ENCODE data around the gene SORCS2.

The SORCS2 gene

DNA sequence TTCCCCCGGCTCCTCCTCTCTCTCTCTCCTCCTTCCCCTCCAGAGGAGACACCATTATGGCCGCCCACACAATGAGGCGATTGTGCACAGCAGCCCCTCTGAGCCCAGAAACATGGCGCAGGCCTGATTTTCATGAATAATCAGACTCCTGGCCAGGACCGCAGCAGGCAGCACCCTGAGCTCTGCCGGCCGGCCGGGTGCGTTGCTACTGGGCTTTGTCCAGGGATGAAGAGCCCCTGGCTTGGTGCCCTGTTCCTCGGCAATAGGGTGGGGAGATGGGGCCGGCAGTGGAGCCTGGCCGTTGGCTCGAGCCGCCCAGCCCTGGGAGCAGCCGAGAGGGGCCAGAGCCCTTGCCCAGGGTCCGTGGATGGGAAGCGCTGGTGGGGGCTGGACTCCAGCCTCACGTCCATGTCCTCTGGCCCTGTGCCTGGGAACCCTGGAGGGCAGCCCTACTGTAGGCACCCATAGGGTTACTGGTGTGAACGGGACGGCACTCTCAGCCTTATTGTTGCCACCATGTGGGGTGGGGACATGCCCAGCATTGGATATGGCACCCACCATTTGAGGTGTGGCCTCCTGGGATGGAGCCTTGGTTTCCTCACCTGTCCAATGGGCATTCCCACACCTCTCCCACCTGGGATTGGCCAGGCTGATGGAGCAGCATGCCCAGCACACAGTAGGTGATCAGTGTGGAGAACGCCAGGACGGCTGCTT, 103.0 kb downstream of the SORCS2 start:
- DNase-seq = no peak

GRCh38 chr4:7295911-7296660, 103.7 kb downstream of the SORCS2 start:
- DNase-seq = no peak

DNA sequence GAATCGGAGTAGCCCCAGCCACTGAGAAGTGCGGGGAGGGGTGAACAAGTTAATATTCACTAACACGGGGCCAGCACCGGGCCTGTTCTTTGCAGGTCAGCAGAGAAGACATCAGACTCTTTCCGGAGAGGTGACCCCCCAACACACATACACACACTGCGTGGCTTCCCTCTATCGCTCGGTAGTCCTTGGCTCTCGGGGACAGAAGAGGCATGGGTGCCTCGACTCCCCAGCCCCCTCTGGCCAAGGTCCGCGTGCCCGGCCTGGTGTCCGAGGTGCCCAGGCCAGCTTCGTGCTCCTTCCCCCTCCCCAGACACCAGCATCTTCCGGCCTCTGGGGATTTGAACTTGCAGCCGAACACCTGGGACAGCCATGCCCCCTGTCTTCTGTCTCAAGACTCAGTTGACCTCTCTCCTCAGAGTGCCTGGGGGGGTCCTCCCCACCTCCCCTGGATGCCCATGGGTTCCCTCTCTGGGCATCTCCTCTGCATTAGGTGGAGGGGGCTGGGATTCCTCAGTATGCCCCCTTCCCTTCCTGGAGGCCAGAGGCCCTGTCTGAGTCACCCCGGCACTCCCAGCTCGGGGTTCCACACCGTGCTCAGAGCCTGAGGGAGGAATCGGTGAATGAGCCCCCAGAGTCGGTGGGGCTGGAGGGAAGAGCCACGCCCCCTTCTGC, 104.5 kb downstream of the SORCS2 start:
- no peak for DNase-seq

DNA sequence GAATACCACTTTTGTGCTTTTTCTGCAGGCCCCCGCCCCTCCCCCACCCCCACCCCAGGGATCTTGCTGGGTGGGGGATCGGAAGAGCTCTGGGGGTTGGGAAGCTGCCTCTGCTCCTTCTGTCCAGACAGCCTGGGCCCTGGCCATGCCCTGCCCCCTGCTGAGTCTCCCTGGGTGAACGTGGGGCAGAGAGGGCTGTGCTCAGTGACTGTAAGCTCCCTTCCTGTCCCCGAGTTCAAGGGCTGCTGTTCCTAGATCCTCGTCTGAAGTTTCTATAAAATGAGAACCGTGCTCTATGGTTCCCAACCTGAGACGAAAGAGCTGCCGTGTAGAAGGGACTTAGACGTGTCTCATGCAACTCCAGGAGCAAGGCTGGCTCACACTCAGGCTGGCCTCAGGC, 105.0 kb downstream of the SORCS2 start:
- DNase-seq = no peak

DNA sequence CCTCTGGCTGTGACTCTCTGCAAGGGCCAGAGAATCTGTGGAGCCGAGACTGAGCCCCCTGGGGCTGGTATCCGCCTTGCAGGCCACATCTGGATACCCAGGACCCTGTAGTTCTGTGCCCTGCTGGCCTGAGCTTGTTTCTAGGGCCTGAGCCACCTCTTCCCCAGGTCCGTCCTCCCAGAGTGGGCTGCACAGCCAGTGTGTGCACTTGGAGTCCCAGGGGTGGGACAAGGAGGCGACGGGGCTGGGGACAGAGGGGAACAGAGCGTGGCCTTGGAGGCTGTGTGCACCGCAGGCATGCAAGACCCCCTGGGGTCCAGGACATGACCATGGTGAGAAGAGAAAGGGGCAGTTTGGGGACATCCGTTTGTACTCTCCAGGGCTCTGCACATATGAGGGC, 105.5 kb downstream of the SORCS2 start:
- DNase-seq = no peak

- DNase-seq = no peak
Observed at GRCh38 chr4:7298619-7299009, 106.3 kb downstream of the SORCS2 start.

DNA sequence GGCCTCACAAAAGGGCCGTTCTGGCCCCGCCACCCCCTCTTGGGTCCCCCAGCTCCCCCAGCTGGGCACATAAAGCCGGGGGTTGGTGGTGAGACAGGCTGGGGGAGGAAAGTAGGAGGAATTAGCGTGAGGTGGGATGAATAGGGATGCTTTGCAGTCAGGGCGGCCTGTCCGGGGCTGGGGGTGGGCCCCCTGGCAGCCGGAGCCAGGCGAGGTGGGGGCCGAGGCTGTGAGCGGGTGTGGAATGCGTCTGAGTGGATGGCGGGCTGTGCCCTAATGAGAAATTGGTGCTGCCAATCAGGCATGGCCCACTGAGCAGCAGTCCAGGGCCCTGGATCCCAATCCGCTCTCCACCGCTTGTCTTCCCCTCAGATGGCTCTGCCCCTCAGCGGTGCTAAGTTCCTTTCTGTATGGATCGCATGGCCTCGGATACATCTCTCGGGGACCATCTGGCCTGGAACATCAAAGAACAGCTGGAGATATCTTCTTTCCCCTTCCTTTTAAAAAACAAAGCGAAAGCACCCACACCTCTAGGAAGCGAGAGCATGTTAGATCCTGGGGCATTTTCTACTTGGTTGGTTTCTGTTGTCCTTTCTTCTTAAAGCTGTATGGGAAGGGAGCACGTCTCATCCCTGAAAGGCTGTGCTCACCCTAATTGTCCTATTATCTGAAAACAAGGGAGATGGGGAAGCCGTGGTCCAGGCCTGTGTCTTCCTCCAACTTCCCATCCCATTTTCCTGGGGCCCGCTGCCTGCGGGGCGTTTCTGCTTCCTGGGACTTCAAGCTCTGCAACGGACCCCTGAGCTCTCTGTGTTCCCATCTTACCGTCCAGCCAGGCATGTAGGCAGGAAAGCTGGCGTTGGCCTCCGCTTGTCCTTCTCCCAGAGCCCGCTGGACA, 106.9 kb downstream of the SORCS2 start:
- DNase-seq = no peak

DNA sequence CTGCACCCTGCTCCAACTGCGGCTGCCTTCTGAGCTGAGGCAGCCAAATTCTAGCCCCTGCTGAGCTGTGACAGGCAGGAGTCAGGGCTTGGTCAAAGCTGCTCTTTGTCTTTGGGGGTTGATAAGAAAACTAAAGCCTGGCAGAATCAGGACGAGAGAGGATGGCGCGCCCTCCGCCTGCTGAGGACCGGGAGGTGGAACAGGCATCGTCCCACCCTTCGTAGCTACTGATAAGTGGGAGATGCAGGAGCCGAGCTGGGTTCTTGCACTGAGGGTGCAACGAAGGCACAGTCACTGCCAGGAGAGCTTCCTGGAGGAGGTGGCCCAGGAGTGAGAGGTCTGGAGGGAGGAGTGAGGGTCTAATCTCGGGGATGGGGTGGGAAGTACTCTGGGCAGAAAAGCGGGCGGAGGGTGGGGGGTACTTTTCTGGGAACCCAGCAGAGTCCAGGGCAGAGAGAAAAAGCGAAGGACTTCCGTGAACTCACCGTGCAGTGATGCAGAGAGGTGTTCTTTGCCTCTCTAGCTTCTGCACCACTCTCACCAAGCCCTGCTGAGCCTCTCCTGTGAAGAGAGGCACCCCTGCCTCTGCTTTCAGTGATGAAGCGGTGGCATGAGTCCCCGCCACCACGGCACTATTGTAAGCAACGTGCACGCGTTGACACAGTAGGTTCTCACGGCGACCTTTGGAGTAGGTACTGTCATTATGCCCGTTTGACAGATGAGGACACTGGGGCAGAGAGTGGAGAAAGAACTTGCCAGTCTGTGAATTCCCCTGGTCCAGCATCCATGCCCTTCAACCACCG, 107.8 kb downstream of the SORCS2 start:
- no peak for DNase-seq

GRCh38 chr4:7300711-7301095, 108.4 kb downstream of the SORCS2 start:
- no peak for DNase-seq

DNA sequence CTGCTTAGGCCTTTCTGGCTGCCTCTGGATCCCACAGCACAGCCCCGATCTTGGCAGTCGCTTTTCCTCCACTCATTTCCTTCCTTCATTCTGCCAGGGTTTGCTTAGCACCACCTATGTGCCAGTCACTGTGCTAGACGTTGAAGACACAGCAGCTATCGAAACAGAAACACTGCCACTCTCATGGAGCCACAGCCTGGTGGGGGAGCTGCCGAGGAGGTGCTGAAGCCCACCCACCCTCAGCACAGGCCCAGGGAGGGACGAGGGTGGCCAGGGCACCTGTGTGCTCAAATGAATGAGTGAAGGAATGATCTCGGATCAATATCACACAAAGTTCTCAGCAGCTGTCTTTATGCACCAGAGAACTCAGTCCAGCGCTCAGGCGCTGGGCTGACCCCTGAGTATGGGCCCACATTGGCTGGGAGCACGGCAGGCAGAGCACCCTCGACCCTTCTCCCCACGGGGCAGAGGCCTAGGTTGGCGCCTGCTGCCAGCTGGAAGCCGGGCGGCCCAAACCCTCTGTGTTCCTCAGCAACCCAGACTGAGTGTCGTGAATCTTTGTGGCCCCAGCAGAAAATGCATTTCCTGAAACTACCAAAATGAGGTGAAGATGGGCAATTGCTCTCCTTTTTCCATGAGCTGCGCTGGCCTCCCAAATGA, 108.9 kb downstream of the SORCS2 start:
- DNase-seq = no peak

GRCh38 chr4:7301846-7302630, 109.7 kb downstream of the SORCS2 start:
- DNase-seq = no peak

- DNase-seq = no peak
Observed at GRCh38 chr4:7302781-7303404, 110.6 kb downstream of the SORCS2 start.

GRCh38 chr4:7303561-7303960, 111.2 kb downstream of the SORCS2 start:
- no peak for DNase-seq

DNA sequence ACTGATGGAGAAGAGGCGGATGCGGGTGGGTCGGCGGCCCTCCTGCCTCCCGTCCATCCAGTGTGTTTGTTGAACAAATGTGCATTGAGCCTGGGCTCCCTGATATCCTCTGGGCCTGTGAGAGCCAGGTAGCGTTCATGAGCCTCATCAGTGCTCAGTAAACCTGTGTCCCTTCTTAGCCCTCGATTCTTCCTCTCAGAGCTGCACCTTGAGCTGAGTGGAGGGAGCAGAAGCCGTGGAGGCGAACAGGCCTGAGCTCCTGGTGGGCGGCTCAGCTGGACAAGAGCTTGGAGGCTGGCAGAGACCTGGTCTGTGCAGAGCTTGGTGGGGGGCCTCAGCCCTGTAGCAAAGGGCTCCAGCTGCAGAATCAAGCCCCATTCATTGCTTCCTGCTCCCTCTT, 112.1 kb downstream of the SORCS2 start:
- no peak for DNase-seq

GRCh38 chr4:7306021-7306965, 114.0 kb downstream of the SORCS2 start:
- no peak for DNase-seq

DNA sequence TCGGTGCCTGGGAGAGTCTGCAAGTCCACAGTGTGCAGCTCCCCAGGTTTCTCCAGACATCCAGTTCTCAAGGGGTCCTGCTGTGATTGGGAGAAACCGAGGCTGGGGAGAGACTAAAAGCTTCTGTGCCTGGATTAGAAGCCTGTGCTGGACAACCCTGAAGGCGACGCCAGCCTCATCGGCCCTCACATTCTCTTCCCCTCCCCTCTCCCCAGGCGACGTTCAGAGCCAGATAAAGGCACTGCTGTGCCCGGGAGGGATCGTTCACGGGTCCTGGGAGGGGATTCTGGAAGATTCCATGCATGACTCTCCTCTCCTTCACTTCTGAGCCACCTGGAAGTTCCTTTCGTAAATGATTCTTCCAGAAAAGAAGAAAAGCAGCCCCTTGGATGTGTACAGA, 114.6 kb downstream of the SORCS2 start:
- DNase-seq = no peak

DNA sequence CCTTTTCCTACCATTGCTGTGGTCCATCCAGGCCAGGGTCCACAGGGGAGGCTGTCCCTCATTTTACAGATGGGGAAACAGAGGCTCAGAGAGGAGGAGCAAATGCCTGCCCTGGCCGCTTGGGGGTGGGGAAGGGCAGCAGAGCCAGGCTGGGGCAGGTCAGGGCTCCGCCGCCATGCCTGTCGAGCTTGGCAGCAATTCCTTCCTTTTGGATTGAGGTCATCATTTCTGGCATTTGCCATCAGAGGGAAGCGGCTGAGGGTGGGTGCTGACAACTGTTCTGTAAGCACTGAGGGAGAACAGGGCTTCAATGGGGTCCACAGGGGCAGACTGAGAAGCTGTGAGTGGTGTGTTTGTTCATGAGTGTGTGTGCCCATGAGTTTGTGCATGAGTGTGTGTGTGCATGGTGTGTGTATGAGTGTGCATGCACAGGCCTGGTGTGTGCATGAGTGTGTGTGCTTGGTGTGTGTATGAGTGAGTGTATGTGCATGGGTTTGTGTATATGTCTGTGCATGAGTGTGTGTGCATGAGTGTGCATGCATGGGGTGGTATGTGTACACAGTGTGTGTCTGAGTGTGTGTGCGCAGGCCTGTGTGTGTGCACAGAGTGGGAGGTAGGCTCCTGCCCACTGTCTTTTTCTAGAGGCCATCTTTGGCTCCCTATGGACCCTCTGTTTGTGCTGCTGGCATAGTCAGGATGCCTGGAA, 115.2 kb downstream of the SORCS2 start:
- DNase-seq = no peak

DNA sequence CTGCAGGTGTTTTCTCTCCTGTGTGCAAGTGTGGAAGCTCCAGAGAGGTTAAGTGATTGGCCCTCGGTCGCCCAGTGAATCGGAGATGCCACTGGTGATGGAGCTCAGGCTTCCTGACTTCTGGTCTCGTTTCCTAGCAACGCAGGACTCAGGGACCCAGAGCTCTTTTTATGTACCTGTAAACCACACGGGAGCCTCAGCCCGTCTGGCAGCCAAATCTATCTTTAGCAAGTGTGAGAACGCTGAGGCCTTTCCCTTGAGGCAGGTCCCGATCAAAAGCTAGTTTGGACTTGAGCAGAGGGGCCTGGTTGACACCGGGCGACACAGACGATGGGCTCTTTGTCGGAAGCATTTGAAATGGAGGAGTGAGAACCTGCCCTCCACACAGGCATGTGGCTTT, 116.8 kb downstream of the SORCS2 start:
- DNase-seq = no peak
